ENCODE data around the gene VASN.

Gene VASN

DNA sequence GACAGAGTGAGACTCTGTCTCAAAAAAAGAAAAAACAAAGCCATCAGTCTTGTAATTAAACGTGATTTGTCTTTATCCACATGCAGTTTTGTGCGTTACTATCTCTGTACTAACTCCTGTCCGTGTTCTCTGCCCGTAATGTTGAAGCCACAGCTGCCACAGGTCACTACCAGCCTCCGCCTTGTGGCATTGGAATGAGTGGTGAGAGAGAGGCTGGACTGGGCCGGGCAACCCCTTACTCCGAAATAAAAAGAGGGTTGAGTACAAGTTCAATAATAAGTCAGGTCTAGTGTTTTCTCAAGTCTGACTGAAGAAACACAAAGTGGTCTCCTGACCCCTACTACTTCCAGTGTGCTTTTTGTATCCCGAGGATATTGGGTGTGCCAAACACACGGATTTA lies 59.4 kb downstream of the VASN start:
- TF ChIP-seq SPI1 (IDR thresholded peaks at IDR 0.05; ENCODE audit: low read depth, low read length) (no peak), POU2F2 (IDR thresholded peaks at IDR 0.05; ENCODE audit: low read depth, low read length) (no peak), TAF1 (IDR thresholded peaks at IDR 0.05; ENCODE audit: low read depth, low read length) (no peak), POLR2AphosphoS5 (IDR thresholded peaks at IDR 0.05; ENCODE audit: low read depth, low read length) (no peak), POLR2A (IDR thresholded peaks at IDR 0.05; ENCODE audit: low read depth, low read length) (no peak)
- FAIRE-seq, result no peak
- no peak for DNase-seq (ENCODE audit: insufficient read length, low spot score)

Measured in GM12891 (cell line).